Measurements from ENCODE around the gene ZCCHC7. TPM values are rescaled to one million over a fixed set of nuclear protein-coding genes. Genes with fewer than 3 reads are reported as not detected.

The ZCCHC7 gene
- total RNA-seq, 1 experiment from 2014 or later = 41.7 TPM

DNA sequence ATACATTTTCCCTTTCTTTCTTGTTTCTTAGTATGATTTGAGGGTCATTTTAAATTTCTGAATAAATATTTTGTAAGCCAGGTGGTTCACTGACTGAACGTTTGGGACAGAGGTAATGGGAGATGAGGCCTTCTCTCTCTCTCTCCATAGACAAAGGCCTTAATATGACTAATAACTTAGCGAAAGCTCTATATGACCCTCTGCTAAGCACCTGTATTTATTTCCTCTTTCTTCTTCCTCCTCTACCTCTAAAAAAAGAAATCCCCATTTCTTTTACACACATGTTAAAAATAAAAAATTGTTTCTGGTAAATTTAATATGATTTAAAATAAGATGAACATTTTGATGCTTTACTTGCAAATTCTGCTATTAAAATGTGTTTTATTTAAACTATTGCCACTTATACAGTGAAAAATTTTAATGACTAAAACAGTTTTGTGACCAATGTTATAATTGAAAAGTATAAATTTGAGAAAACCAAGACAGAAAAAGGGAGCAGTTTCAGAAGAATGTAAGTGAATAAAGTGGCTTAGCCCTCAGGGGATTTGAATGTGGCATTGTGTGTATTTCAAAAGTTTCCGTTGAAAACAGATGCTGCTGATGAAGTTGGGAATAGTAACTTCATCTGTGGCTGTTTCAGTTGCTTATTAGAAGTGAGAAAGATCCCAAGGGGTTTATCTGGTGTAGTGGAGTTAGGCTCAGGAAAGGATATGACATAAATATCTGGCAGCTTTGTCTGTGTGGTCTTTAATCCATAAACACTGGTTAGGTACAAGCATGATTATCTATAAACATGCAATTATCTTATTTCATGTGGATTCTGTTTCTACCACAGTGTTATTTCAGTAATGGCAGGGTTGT lies 173.5 kb downstream of the ZCCHC7 start:
- peaks cover 15% of the 10 kb centered on the region for H3K36me3 Mint-ChIP-seq (ENCODE audit: insufficient read depth, unreplicated experiment)
- no TSS peak for BruUV-seq (replicated peaks)
- no peak overlapping the region for H3K27ac Mint-ChIP-seq (ENCODE audit: low read depth, unreplicated experiment)
- intact Hi-C loops (cut with micrococcal nuclease) = no loop called here
- H3K9me3 Mint-ChIP-seq (ENCODE audit: unreplicated experiment) = no peaks in the 10 kb centered on the region
- no peak for DNase-seq (ENCODE audit: unreplicated experiment)
- ChIA-PET POLR2A (interaction anchor here (1.0 to 1.2 kb wide), 2 partner anchors 173 to 174 kb away, joined by 3 to 4 read pairs; partner anchors contain the start of gene ZCCHC7), CTCF (interaction anchor here (0.7 kb wide), 1 partner anchor 174 kb away, joined by 4 read pairs; no protein-coding TSS in a partner anchor)
- TF ChIP-seq, protein P1, sequence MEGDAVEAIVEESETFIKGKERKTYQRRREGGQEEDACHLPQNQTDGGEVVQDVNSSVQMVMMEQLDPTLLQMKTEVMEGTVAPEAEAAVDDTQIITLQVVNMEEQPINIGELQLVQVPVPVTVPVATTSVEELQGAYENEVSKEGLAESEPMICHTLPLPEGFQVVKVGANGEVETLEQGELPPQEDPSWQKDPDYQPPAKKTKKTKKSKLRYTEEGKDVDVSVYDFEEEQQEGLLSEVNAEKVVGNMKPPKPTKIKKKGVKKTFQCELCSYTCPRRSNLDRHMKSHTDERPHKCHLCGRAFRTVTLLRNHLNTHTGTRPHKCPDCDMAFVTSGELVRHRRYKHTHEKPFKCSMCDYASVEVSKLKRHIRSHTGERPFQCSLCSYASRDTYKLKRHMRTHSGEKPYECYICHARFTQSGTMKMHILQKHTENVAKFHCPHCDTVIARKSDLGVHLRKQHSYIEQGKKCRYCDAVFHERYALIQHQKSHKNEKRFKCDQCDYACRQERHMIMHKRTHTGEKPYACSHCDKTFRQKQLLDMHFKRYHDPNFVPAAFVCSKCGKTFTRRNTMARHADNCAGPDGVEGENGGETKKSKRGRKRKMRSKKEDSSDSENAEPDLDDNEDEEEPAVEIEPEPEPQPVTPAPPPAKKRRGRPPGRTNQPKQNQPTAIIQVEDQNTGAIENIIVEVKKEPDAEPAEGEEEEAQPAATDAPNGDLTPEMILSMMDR (IDR thresholded peaks at IDR 0.05; ENCODE audit: unreplicated experiment) = no peak
- H3K4me3 Mint-ChIP-seq (ENCODE audit: unreplicated experiment) = no peak overlapping the region
- H3K27me3 Mint-ChIP-seq (ENCODE audit: insufficient read depth, unreplicated experiment) = no peaks in the 10 kb centered on the region
- H3K4me1 Mint-ChIP-seq (ENCODE audit: insufficient read depth, unreplicated experiment) = peaks cover 17% of the 10 kb centered on the region

DNA sequence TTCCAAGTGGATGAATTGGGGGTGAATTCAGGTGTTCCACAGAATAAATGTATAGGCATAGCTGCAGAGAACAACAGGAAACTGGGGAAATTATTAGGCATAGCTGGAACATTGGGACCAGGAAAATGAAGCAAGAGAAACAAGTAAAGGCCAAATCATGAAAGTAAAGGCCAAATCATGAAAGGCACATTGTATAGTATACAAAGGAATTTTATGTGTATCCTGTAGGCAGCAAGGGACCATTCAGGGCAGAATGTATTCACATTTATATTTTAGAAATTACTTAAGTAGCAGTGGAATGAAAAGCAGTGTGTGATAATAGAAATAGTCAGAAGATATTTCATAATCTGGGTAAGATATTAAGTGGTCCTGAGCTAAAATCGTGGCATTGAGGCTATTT lies 174.8 kb downstream of the ZCCHC7 start:
- Mint-ChIP-seq H3K9me3 (ENCODE audit: unreplicated experiment) (no peaks in the 10 kb centered on the region), H3K4me1 (ENCODE audit: insufficient read depth, unreplicated experiment) (peaks cover 9% of the 10 kb centered on the region), H3K27me3 (ENCODE audit: insufficient read depth, unreplicated experiment) (no peaks in the 10 kb centered on the region), H3K4me3 (ENCODE audit: unreplicated experiment) (no peak overlapping the region), H3K27ac (ENCODE audit: low read depth, unreplicated experiment) (no peak overlapping the region), H3K36me3 (ENCODE audit: insufficient read depth, unreplicated experiment) (peaks cover 8% of the 10 kb centered on the region)
- intact Hi-C loops (cut with micrococcal nuclease) = no loop called here
- DNase-seq (ENCODE audit: unreplicated experiment) = no peak
- no TSS peak for BruUV-seq (replicated peaks)
- ChIA-PET CTCF (no interaction called here), POLR2A (interaction anchor here (0.7 kb wide), 1 partner anchor 174 kb away, joined by 3 read pairs; no protein-coding TSS in a partner anchor)
- TF ChIP-seq, protein P1 (IDR thresholded peaks at IDR 0.05; ENCODE audit: unreplicated experiment) = no peak

DNA sequence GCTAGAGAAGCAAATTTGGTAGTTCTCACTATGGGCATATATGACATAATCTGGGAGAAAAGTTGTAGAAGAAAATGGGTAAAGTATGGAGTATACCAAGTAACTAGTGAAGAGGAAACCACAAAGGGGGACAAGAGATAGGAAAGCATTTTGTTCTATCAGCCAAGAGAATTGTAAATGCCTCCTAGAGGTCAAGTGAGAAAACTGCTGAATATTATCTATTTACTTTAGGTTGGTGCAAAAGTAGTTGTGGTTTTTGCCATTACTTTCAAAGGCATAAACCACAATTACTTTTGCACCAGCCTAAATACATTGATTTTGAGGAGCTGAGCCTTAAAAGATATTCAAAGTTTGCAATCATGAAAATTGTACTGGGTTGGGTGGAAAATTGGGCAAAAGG lies 175.4 kb downstream of the ZCCHC7 start:
- CTCF ChIA-PET = interaction anchor here (0.6 to 1.0 kb wide), 2 partner anchors 10 to 90 kb away, joined by 3 read pairs; no protein-coding TSS in a partner anchor

DNA sequence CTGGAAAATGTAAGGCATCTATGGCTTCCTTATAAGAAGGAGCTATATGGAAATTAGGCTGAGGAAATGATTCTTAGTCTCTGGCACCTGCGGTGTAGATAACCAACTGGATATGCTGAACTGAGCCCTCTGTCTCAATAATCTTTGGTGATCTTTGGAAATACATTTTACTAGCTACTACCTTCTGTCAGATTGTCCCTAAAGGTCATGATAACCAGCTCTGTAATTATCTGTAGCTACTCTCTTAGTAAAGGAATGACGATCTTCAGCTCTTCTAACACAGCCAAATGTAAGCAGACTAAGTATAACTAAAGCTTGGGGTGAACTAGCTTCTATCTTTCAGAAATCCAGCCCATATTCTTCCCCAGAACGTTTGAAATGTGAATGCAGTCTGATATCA lies 177.2 kb downstream of the ZCCHC7 start:
- DNase-seq (ENCODE audit: unreplicated experiment) = no peak
- Mint-ChIP-seq H3K9me3 (ENCODE audit: unreplicated experiment) (no peaks in the 10 kb centered on the region), H3K4me1 (ENCODE audit: insufficient read depth, unreplicated experiment) (peaks cover 13% of the 10 kb centered on the region), H3K36me3 (ENCODE audit: insufficient read depth, unreplicated experiment) (peaks cover 10% of the 10 kb centered on the region), H3K27me3 (ENCODE audit: insufficient read depth, unreplicated experiment) (no peaks in the 10 kb centered on the region), H3K27ac (ENCODE audit: low read depth, unreplicated experiment) (no peak overlapping the region), H3K4me3 (ENCODE audit: unreplicated experiment) (no peak overlapping the region)
- TF ChIP-seq, protein P1 (IDR thresholded peaks at IDR 0.05; ENCODE audit: unreplicated experiment) = no peak
- BruUV-seq (replicated peaks) = no TSS peak
- CTCF ChIA-PET = interaction anchor here (0.6 to 1.0 kb wide), 5 partner anchors 8 to 425 kb away, joined by 3 to 4 read pairs (median 3); no protein-coding TSS in a partner anchor
- intact Hi-C loops (cut with micrococcal nuclease) = no loop called here
- POLR2A ChIA-PET = interaction anchor here (0.8 to 1.7 kb wide), 4 partner anchors 12 to 17 kb away, joined by 3 to 4 read pairs (median 3); no protein-coding TSS in a partner anchor

More for the DNA sequence above, 175.4 kb downstream of the ZCCHC7 start:
- intact Hi-C loops (cut with micrococcal nuclease) = no loop called here
- Mint-ChIP-seq H3K4me3 (ENCODE audit: unreplicated experiment) (no peak overlapping the region), H3K27me3 (ENCODE audit: insufficient read depth, unreplicated experiment) (no peaks in the 10 kb centered on the region), H3K36me3 (ENCODE audit: insufficient read depth, unreplicated experiment) (peaks cover 7% of the 10 kb centered on the region), H3K27ac (ENCODE audit: low read depth, unreplicated experiment) (no peak overlapping the region), H3K9me3 (ENCODE audit: unreplicated experiment) (no peaks in the 10 kb centered on the region), H3K4me1 (ENCODE audit: insufficient read depth, unreplicated experiment) (peaks cover 13% of the 10 kb centered on the region)
- BruUV-seq (replicated peaks) = no TSS peak
- no peak for DNase-seq (ENCODE audit: unreplicated experiment)
- TF ChIP-seq, protein P1 (IDR thresholded peaks at IDR 0.05; ENCODE audit: unreplicated experiment) = no peak
- POLR2A ChIA-PET = interaction anchor here (0.7 kb wide), 1 partner anchor 175 kb away, joined by 3 read pairs; no protein-coding TSS in a partner anchor
